Activated CD4-positive, alpha-beta T cell treated with anti-CD3 and anti-CD28 coated beads for 24 hours (primary cell): Measurements from ENCODE around the gene SLC1A4.
"Not testable (repeated sequence)": the region's sequence is repeated elsewhere in the genome, so short reads cannot be mapped to it uniquely, and the experiment has no call there.

Experiments
- DNase-seq, 2 donors: peaks; one replicate each; pipeline ENCODE4 v3.0.0-alpha.2; 2020; ENCODE audit warnings: low read depth in 2 of 2

The SLC1A4 gene

GRCh38 chr2:65026154-65026553 is 37.0 kb downstream of the SLC1A4 start:
- no peak for DNase-seq

- no peak for DNase-seq
Observed at GRCh38 chr2:65026704-65027464, 37.7 kb downstream of the SLC1A4 start.

- DNase-seq = no peak
Observed at GRCh38 chr2:65027616-65028244, 38.5 kb downstream of the SLC1A4 start.

- DNase-seq = no peak
Observed at GRCh38 chr2:65030476-65031332, 41.5 kb downstream of the SLC1A4 start.

- DNase-seq = no peak
Observed at GRCh38 chr2:65031341-65032018, 42.3 kb downstream of the SLC1A4 start.

GRCh38 chr2:65032019-65032975 is 43.1 kb downstream of the SLC1A4 start:
- no peak for DNase-seq

GRCh38 chr2:65033178-65033577 is 44.0 kb downstream of the SLC1A4 start:
- DNase-seq = no peak

GRCh38 chr2:65033667-65034066 is 44.5 kb downstream of the SLC1A4 start:
- not testable (repeated sequence) for DNase-seq

GRCh38 chr2:65035351-65035943 is 46.2 kb downstream of the SLC1A4 start:
- no peak for DNase-seq

- no peak for DNase-seq
Observed at GRCh38 chr2:65037178-65037577, 48.0 kb downstream of the SLC1A4 start.

- no peak for DNase-seq
Observed at GRCh38 chr2:65039640-65040039, 50.4 kb downstream of the SLC1A4 start.

GRCh38 chr2:65040400-65041261 is 51.4 kb downstream of the SLC1A4 start:
- DNase-seq = peak; percentile 61 to 63

GRCh38 chr2:65043001-65043400 is 53.8 kb downstream of the SLC1A4 start:
- no peak for DNase-seq

GRCh38 chr2:65044097-65044735 is 55.0 kb downstream of the SLC1A4 start:
- no peak for DNase-seq

GRCh38 chr2:65045651-65046050 is 56.5 kb downstream of the SLC1A4 start:
- DNase-seq = no peak

GRCh38 chr2:65046633-65047407 is 57.6 kb downstream of the SLC1A4 start:
- no peak for DNase-seq

- no peak for DNase-seq
Observed at GRCh38 chr2:65049010-65049639, 59.9 kb downstream of the SLC1A4 start.

GRCh38 chr2:65050931-65051330 is 61.7 kb downstream of the SLC1A4 start:
- DNase-seq = no peak
